CD4-positive, alpha-beta T cell (primary cell): ENCODE measurements around the gene PPP6R2. TPM values are rescaled to one million over a fixed set of nuclear protein-coding genes. Genes with fewer than 3 reads are reported as not detected.
A peak's percentile ranks its signal among the peaks of the same experiment; 100 is the strongest.

Experiments
- ATAC-seq: fragments of 200-7000 bp; cut with Tn5 transposase; one replicate; pipeline ENCODE4 v1.10.0; 2022; ENCODE audit warnings: mild to moderate bottlenecking; ENCODE audit not compliant: poor library complexity
- CTCF ChIA-PET: fragments of 350-600 bp; sonication (Branson Sonifier 250); formaldehyde crosslinking; loops from one replicate; lab custom pipeline; 2021; ENCODE audit warnings: antibody characterized with exemption, inconsistent platforms; lab: Charles Lee
- POLR2A ChIA-PET: fragments of 350-600 bp; sonication (Branson Sonifier 250); formaldehyde crosslinking; loops from one replicate; lab custom pipeline; 2021; ENCODE audit warnings: antibody characterized with exemption, inconsistent platforms; lab: Charles Lee
- DNase-seq, 14 experiments: peaks; one replicate each; pipeline ENCODE4 v3.0.0-alpha.2; 2013 to 2020; ENCODE audit warnings: mixed read lengths in 2 of 14
- H3K27ac ChIP-seq, 2 donors: one replicate each; pipeline versions ENCODE4 v1.5.1 to v1.7.0; 2013; ENCODE audit warnings: low read length in 2 of 2, low read depth in 1 of 2, mild to moderate bottlenecking in 1 of 2
- H3K27me3 ChIP-seq, 2 experiments: 1 replicate in 1 of 2; 2 replicates in 1 of 2; pipeline versions ENCODE4 v1.6.1 to v1.7.0; 2013; ENCODE audit warnings: low read length in 2 of 2, control low read depth in 1 of 2, mild to moderate bottlenecking in 1 of 2, moderate library complexity in 1 of 2; ENCODE audit not compliant: insufficient read depth in 2 of 2, control insufficient read depth in 1 of 2
- H3K36me3 ChIP-seq: one replicate; pipeline ENCODE4 v1.6.1; 2013; ENCODE audit warnings: low read length, control low read depth; ENCODE audit not compliant: insufficient read depth
- H3K4me1 ChIP-seq: one replicate; pipeline ENCODE4 v1.6.1; 2013; ENCODE audit warnings: low read length, control low read depth; ENCODE audit not compliant: insufficient read depth
- H3K4me3 ChIP-seq: one replicate; pipeline ENCODE4 v1.5.1; 2013; ENCODE audit warnings: mild to moderate bottlenecking, low read length, moderate library complexity
- H3K9me3 ChIP-seq, 2 experiments: 1 replicate in 1 of 2; 2 replicates in 1 of 2; pipeline versions ENCODE4 v1.6.1 to v1.7.0; 2013; ENCODE audit warnings: low read length in 2 of 2, mild to moderate bottlenecking in 2 of 2, control low read depth in 1 of 2, moderate library complexity in 1 of 2; ENCODE audit not compliant: control insufficient read depth in 1 of 2, insufficient read depth in 1 of 2
- H3K27ac Mint-ChIP-seq: one replicate; pipeline ENCODE4 v1.8.0; 2020; ENCODE audit warnings: mixed read lengths
- H3K27me3 Mint-ChIP-seq: one replicate; pipeline ENCODE4 v1.8.0; 2021; ENCODE audit warnings: mixed read lengths
- H3K36me3 Mint-ChIP-seq: one replicate; pipeline ENCODE4 v1.8.0; 2021; ENCODE audit warnings: low read depth, mixed read lengths
- H3K4me1 Mint-ChIP-seq: one replicate; pipeline ENCODE4 v1.8.0; 2021; ENCODE audit warnings: low read depth, mixed read lengths
- H3K4me3 Mint-ChIP-seq: one replicate; pipeline ENCODE4 v1.8.0; 2020; ENCODE audit warnings: mild to moderate bottlenecking, mixed read lengths
- H3K9me3 Mint-ChIP-seq: one replicate; pipeline ENCODE4 v1.8.0; 2020; ENCODE audit warnings: mixed read lengths
- intact Hi-C, 2 experiments: fragments of 100-400 bp; cut with DNase I in 1 of 2; cut with micrococcal nuclease in 1 of 2; formaldehyde crosslinking; loops; one replicate each; pipeline versions ENCODE4 v1.15.1 to v1.9.0; 2023 to 2025; cut with DNase I, micrococcal nuclease
- total RNA-seq, 174 experiments: library from RNA in 2 of 174; stranded (reverse) in 2 of 174; gene quantifications; one replicate each; pipeline ENCODE4 v1.2.3 and lab custom pipeline; 2021 to 2026
- TF ChIP-seq, protein P1 (sequence below): fragments of 200-600 bp; IDR thresholded peaks from one replicate; pipeline ENCODE4 v1.8.0; 2022; ENCODE audit warnings: antibody characterized with exemption, mild to moderate bottlenecking

The PPP6R2 gene
- total RNA-seq, 2 experiments from 2014 or later, result 47.1 to 48.0 TPM

DNA sequence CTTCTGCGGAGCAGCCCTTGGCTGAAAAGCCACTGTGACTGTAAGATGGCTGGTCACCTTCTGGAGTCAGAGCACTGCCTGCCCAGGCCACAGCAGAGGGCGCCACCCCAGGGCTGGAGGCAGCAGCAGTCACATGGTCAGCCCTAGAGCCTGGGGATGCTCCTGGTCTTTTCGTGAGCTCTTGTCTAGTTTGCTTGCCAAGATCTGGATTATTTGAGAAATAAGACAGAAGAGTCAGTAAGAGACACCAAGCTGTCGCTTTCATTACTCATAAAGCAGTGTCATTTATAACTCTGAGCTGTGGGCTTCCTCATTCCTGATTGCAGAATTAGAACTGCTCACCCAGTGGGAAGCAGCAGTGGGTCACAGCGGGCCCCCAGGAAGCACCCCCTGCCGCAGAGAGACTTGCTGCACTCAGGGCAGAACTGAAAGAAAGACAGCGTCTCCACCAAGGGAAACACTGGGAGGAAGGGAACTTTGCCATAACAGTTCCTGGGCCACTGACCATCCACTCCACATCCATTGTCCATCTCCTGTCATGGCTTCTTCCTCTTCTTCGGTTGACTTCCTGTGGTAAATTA, 56.7 kb downstream of the PPP6R2 start:
- no peak overlapping the region for H3K4me3 Mint-ChIP-seq
- TF ChIP-seq, protein P1, sequence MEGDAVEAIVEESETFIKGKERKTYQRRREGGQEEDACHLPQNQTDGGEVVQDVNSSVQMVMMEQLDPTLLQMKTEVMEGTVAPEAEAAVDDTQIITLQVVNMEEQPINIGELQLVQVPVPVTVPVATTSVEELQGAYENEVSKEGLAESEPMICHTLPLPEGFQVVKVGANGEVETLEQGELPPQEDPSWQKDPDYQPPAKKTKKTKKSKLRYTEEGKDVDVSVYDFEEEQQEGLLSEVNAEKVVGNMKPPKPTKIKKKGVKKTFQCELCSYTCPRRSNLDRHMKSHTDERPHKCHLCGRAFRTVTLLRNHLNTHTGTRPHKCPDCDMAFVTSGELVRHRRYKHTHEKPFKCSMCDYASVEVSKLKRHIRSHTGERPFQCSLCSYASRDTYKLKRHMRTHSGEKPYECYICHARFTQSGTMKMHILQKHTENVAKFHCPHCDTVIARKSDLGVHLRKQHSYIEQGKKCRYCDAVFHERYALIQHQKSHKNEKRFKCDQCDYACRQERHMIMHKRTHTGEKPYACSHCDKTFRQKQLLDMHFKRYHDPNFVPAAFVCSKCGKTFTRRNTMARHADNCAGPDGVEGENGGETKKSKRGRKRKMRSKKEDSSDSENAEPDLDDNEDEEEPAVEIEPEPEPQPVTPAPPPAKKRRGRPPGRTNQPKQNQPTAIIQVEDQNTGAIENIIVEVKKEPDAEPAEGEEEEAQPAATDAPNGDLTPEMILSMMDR, result no peak
- Histone ChIP-seq H3K4me3 (no peak overlapping the region), H3K36me3 (peaks cover 40% of the 10 kb centered on the region), H3K27me3 (no peaks in the 10 kb centered on the region), H3K27ac (peak overlapping the region; percentile 5 to 30), H3K4me1 (peaks cover 20% of the 10 kb centered on the region), H3K9me3 (no peaks in the 10 kb centered on the region)
- POLR2A ChIA-PET, result no interaction called here
- DNase-seq, result peak in 10 of 14 experiments; percentile 7 to 61 (median 18)
- no peak for ATAC-seq
- H3K4me1 Mint-ChIP-seq, result peaks cover 14% of the 10 kb centered on the region
- H3K27ac Mint-ChIP-seq, result peak overlapping the region; percentile 80
- no peaks in the 10 kb centered on the region for H3K9me3 Mint-ChIP-seq
- peaks cover 46% of the 10 kb centered on the region for H3K36me3 Mint-ChIP-seq
- no peaks in the 10 kb centered on the region for H3K27me3 Mint-ChIP-seq
- intact Hi-C loops, result loop anchor here in 1 of 2 experiments (5.0 kb wide), 1 partner anchor 97 kb away; no protein-coding TSS in a partner anchor
- CTCF ChIA-PET, result interaction anchor here (1.0 to 1.4 kb wide), 3 partner anchors 27 to 220 kb away, joined by 3 to 5 read pairs (median 3); partner anchors contain the start of gene SCO2

DNA sequence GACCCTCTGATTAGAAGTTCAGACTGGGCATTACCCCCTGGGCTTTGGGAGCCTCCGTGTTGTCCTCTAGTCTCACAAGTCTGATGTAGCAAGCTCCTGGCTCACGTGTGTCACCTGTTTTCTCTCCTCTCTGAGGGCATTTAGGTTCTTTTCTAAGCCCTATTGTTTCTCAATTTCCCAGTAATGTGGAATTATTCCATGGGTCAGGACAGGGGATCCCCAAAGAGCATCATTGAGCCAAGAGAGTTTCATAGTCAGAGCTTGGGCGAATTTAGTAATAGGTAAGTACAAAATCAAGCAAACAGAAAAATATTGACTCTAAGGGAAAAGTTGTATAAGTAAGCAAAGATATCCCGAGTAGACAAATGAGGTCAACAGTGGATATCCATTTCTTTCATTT, 57.3 kb downstream of the PPP6R2 start:
- ChIA-PET POLR2A (no interaction called here), CTCF (interaction anchor here (1.0 to 1.4 kb wide), 3 partner anchors 26 to 219 kb away, joined by 3 to 5 read pairs (median 3); partner anchors contain the start of gene SCO2)
- Mint-ChIP-seq H3K27me3 (no peaks in the 10 kb centered on the region), H3K9me3 (no peaks in the 10 kb centered on the region), H3K27ac (peak overlapping the region; percentile 80), H3K36me3 (peaks cover 43% of the 10 kb centered on the region), H3K4me1 (peaks cover 14% of the 10 kb centered on the region), H3K4me3 (no peak overlapping the region)
- peaks cover 35% of the 10 kb centered on the region for H3K36me3 ChIP-seq
- DNase-seq (peak in 1 of 14 experiments; percentile 18), ATAC-seq (no peak)
- no peaks in the 10 kb centered on the region for H3K27me3 ChIP-seq
- intact Hi-C loops, result no loop called here
- peaks cover 20% of the 10 kb centered on the region for H3K4me1 ChIP-seq
- no peaks in the 10 kb centered on the region for H3K9me3 ChIP-seq
- TF ChIP-seq, protein P1, result no peak
- H3K4me3 ChIP-seq, result no peak overlapping the region
- peak overlapping the region in 1 of 2 donors; percentile 30 for H3K27ac ChIP-seq

DNA sequence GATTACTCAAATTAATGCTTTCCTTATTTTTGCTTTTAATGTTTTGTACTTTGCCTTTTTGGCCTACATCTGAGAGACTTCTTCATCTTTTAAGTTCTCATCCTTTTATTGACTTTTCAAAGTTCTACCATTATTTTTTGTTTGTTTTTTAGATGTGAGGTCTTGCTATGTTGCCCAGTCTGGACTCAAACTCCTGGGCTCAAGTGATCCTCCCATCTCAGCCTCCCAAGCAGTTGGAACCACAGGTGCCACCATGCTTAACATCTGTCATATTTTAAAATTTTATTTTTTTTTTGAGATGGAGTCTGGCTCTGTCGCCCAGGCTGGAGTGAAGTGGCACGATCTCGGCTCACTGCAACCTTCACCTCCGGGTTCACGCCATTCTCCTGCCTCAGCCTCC, 57.8 kb downstream of the PPP6R2 start:
- ChIA-PET POLR2A (no interaction called here), CTCF (no interaction called here)
- TF ChIP-seq, protein P1, result no peak
- DNase-seq (no peak), ATAC-seq (no peak)
- Histone ChIP-seq H3K4me3 (no peak overlapping the region), H3K27ac (no peak overlapping the region), H3K36me3 (peaks cover 31% of the 10 kb centered on the region), H3K9me3 (no peaks in the 10 kb centered on the region), H3K27me3 (no peaks in the 10 kb centered on the region), H3K4me1 (peaks cover 20% of the 10 kb centered on the region)
- Mint-ChIP-seq H3K36me3 (peaks cover 43% of the 10 kb centered on the region), H3K4me1 (peaks cover 14% of the 10 kb centered on the region), H3K9me3 (no peaks in the 10 kb centered on the region), H3K27me3 (no peaks in the 10 kb centered on the region), H3K4me3 (no peak overlapping the region), H3K27ac (peak overlapping the region; percentile 80)
- intact Hi-C loops, result no loop called here
